Measurements from ENCODE around the gene COBL.

DNA sequence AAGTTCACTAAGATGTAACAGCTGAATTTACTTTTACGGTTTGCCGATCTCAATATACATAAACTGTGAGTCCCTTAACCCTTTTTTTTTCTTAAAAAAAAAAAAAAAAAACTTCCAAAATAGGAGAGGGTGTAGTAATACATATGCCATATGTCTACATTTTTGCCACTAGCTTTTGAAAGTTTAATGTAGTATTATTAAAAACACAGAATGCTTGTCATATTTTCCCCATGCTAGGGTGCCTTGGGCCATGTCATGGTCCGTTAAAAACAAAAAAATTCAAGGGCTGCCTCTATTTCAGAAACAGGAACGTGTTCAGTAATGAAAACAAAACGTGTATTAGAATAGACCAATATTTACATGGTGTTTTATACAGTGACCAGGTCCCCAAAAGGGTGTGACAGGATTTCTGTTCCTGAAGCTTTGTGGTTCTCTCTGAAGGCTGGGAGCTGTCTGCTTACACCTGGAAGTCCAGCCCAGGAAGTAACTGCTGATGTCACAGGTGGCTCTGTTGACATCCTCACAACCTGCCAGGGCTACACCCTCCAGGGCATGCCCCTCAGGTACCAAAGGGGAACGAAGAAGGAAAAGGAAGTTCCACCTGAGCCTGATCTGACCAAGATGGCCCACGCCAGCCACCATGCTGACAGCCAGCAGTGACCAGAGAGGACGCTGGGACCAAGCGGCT is 79.0 kb downstream of the COBL start:
- TF ChIP-seq CTCF (IDR thresholded peaks at IDR 0.05) (no peak), POLR2A (IDR thresholded peaks at IDR 0.05) (no peak)

All from uterus (tissue), 2 donors.